Pancreas (tissue), 10 donors: ENCODE data around the gene MROH2A. TPM values are rescaled to one million over a fixed set of nuclear protein-coding genes. Genes with fewer than 3 reads are reported as not detected.

ENCODE experiments used
- ATAC-seq, 4 donors: fragments of 200-7000 bp; cut with Tn5 transposase; one replicate each; pipeline versions ENCODE4 v1.8.0 to v1.9.1; 2020; ENCODE audit warnings: mild to moderate bottlenecking in 4 of 4, moderate library complexity in 4 of 4
- DNase-seq, 6 donors: peaks; one replicate each; pipeline ENCODE4 v3.0.0-alpha.2; 2020
- FAIRE-seq: peaks from 2 replicates; lab custom pipeline; 2012; peaks lifted over from hg19 to GRCh38; lab: Jason Lieb, UNC
- H3K27ac ChIP-seq, 4 donors: fragments of 200-600 bp; sonication (generic); 1 replicate in 3 of 4; 2 replicates in 1 of 4; pipeline versions ENCODE4 v1.5.0 to v1.8.0; 2020
- H3K27me3 ChIP-seq, 4 donors: fragments of 200-600 bp; one replicate each; pipeline ENCODE4 v1.8.0; 2021
- H3K36me3 ChIP-seq, 3 donors: fragments of 200-600 bp; sonication (generic) in 1 of 3; one replicate each; pipeline versions ENCODE4 v1.5.0 to v1.8.0; 2020 to 2021
- H3K4me1 ChIP-seq, 3 donors: fragments of 200-600 bp; one replicate each; pipeline ENCODE4 v1.8.0; 2021
- H3K4me3 ChIP-seq, 4 donors: fragments of 200-600 bp; sonication (generic) in 2 of 4; one replicate each; pipeline versions ENCODE4 v1.5.0 to v1.8.0; 2020 to 2021
- H3K9me3 ChIP-seq, 4 donors: fragments of 200-600 bp; one replicate each; pipeline ENCODE4 v1.8.0; 2021
- WGBS, 2 donors: extraction: QIAGEN DNeasy Blood & Tissue Kit; methylation state at CpG; one replicate each; pipeline ENCODE4 v1.1.7; 2013; 5-methylcytosine and 5-hydroxymethylcytosine counted together
- intact Hi-C, 3 donors: fragments of 100-400 bp; cut with DNase I; formaldehyde crosslinking; loops; one replicate each; pipeline versions ENCODE4 v1.11.1 to v1.14.2; 2022
- polyA plus RNA-seq, 2 donors: library from polyadenylated mRNA; stranded (reverse); fragments of 200-250 nt; gene quantifications; one replicate each; pipeline ENCODE4 v1.2.3, GENCODE V29; 2013
- total RNA-seq, 6 donors: library from RNA; stranded (reverse); fragmentation: NEBNext Ultra II Directional in 4 of 6; extraction: Animal tissue kit (Norgen Biotek cat#: 25700) in 4 of 6; gene quantifications; one replicate each; pipeline versions ENCODE4 v1.2.1 to v1.2.4, GENCODE V29; 2021 to 2023
- TF ChIP-seq, protein P1 (sequence below), 4 donors: fragments of 200-600 bp; sonication (generic) in 3 of 4; IDR thresholded peaks; one replicate each; pipeline versions ENCODE4 v1.5.0 to v1.8.0; 2021; ENCODE audit warnings: antibody characterized with exemption in 4 of 4
- donor health status: healthy with polysubstance abuse.
- donor health status: DM: no; HTN: no; CAD: no; lungs with moderate emphysema.
- donor health status: DM: no; HTN: no; CAD: no.
- donor health status: control.
- donor health status: control.
- donor health status: Bipolar disorder and iron deficiency.
- donor health status: DM: yes; HTN: yes; CAD: no.
- donor health status: DM: no; HTN: no; CAD: no.
- donor health status: DM: no; HTN: no; CAD: no.
- donor health status: DM: yes; HTN: yes; CAD: no.

MROH2A gene
- total and polyA plus RNA-seq, 8 donors, result not detected

DNA sequence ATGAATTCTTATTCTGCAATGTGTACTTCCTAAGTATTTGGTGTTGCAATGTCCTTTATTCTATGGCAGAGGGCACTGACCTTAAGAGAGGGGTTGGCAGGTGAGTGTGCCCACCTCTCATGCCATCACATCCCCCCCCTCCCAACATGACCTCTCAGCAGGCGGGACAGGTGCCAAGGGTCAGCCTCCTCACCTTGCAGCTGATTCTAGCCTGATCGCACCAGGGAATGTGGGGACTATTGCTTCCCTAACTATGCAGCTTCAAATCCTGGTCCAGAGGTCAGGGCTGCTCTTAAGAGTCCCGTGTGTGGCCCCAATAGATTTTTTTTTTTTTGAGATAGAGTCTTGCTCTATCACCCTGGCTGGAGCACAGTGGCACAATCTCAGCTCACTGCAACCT is 66.7 kb downstream of the MROH2A start:
- DNase-seq, result no peak
- no peaks in the 10 kb centered on the region for H3K9me3 ChIP-seq
- TF ChIP-seq, protein P1, sequence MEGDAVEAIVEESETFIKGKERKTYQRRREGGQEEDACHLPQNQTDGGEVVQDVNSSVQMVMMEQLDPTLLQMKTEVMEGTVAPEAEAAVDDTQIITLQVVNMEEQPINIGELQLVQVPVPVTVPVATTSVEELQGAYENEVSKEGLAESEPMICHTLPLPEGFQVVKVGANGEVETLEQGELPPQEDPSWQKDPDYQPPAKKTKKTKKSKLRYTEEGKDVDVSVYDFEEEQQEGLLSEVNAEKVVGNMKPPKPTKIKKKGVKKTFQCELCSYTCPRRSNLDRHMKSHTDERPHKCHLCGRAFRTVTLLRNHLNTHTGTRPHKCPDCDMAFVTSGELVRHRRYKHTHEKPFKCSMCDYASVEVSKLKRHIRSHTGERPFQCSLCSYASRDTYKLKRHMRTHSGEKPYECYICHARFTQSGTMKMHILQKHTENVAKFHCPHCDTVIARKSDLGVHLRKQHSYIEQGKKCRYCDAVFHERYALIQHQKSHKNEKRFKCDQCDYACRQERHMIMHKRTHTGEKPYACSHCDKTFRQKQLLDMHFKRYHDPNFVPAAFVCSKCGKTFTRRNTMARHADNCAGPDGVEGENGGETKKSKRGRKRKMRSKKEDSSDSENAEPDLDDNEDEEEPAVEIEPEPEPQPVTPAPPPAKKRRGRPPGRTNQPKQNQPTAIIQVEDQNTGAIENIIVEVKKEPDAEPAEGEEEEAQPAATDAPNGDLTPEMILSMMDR (IDR thresholded peaks at IDR 0.05), result no peak
- no peak overlapping the region for H3K27ac ChIP-seq
- no peak for FAIRE-seq
- WGBS, 2 donors, result 83 to 95% methylated on average over 3 of the region's 3 CpGs
- ATAC-seq, result no peak
- H3K27me3 ChIP-seq, result no peaks in the 10 kb centered on the region
- H3K4me1 ChIP-seq, result no peaks in the 10 kb centered on the region
- no peaks in the 10 kb centered on the region for H3K36me3 ChIP-seq
- intact Hi-C loops, result no loop called here
- no peak overlapping the region for H3K4me3 ChIP-seq

DNA sequence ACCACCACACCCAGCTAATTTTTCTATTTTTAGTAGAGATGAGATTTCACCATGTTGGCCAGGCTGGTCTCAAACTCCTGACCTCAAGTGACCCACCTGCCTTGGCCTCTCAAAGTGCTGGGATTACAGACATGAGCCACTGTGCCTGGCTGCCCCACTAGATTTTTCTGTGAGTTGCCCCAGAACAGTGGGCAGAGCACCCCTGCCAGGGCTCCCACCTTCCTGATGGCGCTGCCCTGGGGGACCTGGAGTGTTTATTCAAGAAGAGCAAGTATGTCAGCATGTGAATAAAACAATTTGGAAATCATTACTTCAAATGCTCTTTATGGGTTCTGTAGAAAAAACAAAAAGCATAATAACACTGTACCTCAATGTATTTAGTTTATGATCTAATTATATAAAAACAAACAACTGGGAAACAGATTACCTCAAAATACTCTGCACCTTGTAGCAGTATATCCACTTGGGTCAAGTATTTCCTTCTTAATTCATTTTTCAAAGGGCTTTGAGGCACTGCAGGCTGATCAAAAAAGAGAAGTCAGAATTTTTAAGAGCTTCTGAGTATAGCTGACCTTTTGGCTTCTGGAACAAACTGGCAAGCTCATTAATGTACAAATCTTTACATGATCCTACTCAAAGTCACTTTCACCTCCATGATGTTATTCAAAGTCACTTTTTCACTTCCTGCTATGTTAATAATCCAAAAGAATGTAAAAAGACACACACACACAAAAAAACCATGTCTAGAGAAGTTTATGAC is 67.4 kb downstream of the MROH2A start:
- Histone ChIP-seq H3K27me3 (no peaks in the 10 kb centered on the region), H3K4me3 (no peak overlapping the region), H3K4me1 (no peaks in the 10 kb centered on the region), H3K9me3 (no peaks in the 10 kb centered on the region), H3K36me3 (no peaks in the 10 kb centered on the region), H3K27ac (no peak overlapping the region)
- 98 to 100% methylated on average over 1 of the region's 1 CpG for WGBS, 2 donors
- TF ChIP-seq, protein P1 (IDR thresholded peaks at IDR 0.05), result no peak
- intact Hi-C loops, result no loop called here
- no peak for FAIRE-seq
- ATAC-seq, result no peak
- DNase-seq, result no peak

DNA sequence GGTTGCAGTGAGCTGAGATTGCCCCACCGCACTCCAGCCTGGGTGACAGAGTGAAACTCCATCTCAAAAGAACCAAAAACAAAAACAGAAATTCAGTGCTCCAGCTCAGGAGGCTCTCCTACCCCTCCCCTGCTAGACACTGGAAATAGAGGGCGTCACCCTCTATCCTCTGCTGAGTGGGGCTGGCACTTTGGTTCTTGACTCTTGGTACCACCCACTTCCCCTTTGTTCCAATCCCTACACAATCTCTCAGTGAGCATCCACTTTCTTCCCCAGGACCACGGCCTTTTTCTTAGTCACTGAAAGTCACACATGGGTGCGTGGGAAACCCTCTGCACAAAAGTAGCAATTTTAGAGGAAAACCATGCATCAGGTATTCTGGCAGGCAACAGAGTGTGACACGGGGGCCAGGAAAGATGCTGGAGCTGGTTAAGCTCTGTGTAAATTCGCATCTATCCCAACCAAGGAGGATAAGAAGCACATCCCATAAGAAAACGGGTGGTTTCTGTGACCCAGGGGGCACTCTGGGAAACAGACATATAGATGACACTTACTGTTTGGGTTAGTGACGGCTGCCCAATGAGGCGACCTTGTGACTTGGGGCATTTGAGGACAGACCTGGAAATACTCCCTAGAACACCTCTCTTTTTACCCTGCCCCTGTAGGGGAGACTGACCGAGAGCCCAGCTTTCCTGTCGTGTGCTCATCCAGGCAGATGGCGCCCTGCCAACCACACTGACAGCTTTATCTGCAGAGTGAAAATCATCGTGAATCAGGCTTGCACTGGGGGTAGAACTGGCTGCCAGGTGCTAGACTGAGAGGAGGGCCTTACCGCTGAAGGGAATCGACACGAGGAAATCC is 68.5 kb downstream of the MROH2A start:
- Histone ChIP-seq H3K27ac (no peak overlapping the region), H3K36me3 (no peaks in the 10 kb centered on the region), H3K9me3 (no peaks in the 10 kb centered on the region), H3K4me1 (no peaks in the 10 kb centered on the region), H3K4me3 (no peak overlapping the region), H3K27me3 (no peaks in the 10 kb centered on the region)
- intact Hi-C loops, result no loop called here
- DNase-seq, result peak in 1 of 6 donors; percentile 6
- 87 to 88% methylated on average over 16 of the region's 16 CpGs for WGBS, 2 donors
- TF ChIP-seq, protein P1 (IDR thresholded peaks at IDR 0.05), result no peak
- FAIRE-seq, result no peak
- no peak for ATAC-seq

DNA sequence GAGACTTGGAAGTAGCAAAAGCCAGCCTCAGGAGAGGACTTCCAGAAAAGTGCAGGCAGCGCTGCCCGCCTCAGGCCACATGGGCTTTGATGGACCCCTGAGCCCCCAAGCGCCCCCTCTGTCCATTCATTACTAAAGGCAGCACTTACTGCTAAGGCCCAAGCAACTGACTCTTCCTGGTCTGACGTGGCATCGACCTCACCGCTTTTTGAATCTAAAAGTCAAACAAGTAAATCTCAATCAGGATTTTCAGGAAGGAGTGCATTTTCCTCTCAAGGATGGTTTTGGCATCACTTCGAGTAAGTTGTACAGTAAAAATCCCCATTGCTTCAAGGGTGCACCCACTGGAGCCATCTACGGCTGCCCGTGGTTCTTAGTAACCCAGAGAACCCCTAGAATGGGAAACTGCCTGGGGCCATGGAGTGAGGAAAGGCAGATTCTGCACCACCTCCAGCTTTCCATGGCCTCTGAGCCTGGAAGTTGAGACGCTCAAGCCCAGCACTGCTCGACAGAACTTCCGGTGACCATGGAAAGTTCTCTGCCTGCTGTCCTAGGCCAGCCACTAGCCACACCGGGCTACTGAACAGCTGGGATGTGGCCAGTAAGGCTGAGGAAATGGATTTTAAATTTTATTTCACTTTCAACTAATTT is 69.2 kb downstream of the MROH2A start:
- FAIRE-seq (no peak), DNase-seq (no peak), ATAC-seq (no peak)
- WGBS, 2 donors, result 97 to 98% methylated on average over 13 of the region's 13 CpGs
- Histone ChIP-seq H3K36me3 (no peaks in the 10 kb centered on the region), H3K9me3 (no peaks in the 10 kb centered on the region), H3K4me3 (no peak overlapping the region), H3K4me1 (no peaks in the 10 kb centered on the region), H3K27ac (no peak overlapping the region), H3K27me3 (no peaks in the 10 kb centered on the region)
- intact Hi-C loops, result no loop called here
- TF ChIP-seq, protein P1 (IDR thresholded peaks at IDR 0.05), result no peak
